ENCODE data around the gene EXOC4.

DNA sequence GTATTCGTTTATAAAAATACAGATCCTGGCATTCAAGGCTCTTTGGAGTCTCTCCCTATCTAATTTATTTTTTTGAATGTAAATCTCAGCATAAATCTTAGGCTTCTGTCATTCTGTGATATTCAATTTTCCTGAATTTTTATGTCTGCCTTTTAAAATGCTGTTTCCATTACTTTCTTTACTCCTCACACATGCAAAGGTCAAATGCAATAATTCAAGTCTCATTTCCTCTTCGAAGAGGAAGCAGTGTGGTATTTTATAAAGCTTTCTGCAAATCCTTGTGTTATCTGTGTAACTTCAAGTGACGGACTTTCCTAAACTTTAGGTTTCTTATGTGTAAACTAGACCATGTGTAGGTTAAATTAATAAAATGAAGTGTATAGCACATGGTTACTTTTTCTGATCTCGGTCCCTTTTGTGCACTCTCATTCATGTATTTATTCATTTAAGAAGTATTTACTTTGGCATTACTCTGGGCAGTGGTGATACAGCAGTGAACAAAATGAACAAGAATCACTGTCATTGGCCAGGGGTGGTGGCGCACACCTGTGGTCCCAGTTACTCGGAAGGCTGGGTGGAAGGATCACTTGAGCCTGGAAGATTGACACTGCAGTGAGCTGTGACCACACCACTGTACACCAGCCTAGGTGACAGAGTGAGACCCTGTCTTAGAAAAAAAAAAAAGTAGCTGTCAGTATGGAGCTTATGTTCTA, 332.2 kb downstream of the EXOC4 start:
- TF ChIP-seq YY1 (IDR thresholded peaks at IDR 0.05; ENCODE audit: low read depth, low read length): no peak
- TF ChIP-seq, protein P1, sequence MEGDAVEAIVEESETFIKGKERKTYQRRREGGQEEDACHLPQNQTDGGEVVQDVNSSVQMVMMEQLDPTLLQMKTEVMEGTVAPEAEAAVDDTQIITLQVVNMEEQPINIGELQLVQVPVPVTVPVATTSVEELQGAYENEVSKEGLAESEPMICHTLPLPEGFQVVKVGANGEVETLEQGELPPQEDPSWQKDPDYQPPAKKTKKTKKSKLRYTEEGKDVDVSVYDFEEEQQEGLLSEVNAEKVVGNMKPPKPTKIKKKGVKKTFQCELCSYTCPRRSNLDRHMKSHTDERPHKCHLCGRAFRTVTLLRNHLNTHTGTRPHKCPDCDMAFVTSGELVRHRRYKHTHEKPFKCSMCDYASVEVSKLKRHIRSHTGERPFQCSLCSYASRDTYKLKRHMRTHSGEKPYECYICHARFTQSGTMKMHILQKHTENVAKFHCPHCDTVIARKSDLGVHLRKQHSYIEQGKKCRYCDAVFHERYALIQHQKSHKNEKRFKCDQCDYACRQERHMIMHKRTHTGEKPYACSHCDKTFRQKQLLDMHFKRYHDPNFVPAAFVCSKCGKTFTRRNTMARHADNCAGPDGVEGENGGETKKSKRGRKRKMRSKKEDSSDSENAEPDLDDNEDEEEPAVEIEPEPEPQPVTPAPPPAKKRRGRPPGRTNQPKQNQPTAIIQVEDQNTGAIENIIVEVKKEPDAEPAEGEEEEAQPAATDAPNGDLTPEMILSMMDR (IDR thresholded peaks at IDR 0.05; ENCODE audit: control extremely low read depth in 1 of 3, insufficient read depth in 1 of 3, low read depth in 1 of 3, low read length in 3 of 3): no peak
- no peak for TF ChIP-seq TBP (IDR thresholded peaks at IDR 0.05; ENCODE audit: low read depth, low read length)
- TF ChIP-seq GABPA (IDR thresholded peaks at IDR 0.05; ENCODE audit: borderline replicate concordance, insufficient read depth, low read length): no peak
- TF ChIP-seq ASH2L (IDR thresholded peaks at IDR 0.05; ENCODE audit: low read length): no peak
- no peak for TF ChIP-seq HDAC6 (IDR thresholded peaks at IDR 0.05; ENCODE audit: low read depth, low read length)
- no peak for TF ChIP-seq EZH2 (IDR thresholded peaks at IDR 0.05; ENCODE audit: low read depth, low read length, severe bottlenecking)
- TF ChIP-seq TAF1 (IDR thresholded peaks at IDR 0.05; ENCODE audit: low read depth, low read length): no peak
- TF ChIP-seq SIN3A (conservative IDR thresholded peaks at IDR 0.05 in 1 of 2, IDR thresholded peaks at IDR 0.05 in 1 of 2; ENCODE audit: low read depth in 1 of 2, low read length in 2 of 2): no peak
- TF ChIP-seq POLR2A (IDR thresholded peaks at IDR 0.05; ENCODE audit: control extremely low read depth in 1 of 2, low read depth in 2 of 2, low read length in 2 of 2): no peak
- no peak for TF ChIP-seq SIX5 (IDR thresholded peaks at IDR 0.05; ENCODE audit: low read depth, low read length)
- no peak for TF ChIP-seq POLR2AphosphoS5 (IDR thresholded peaks at IDR 0.05; ENCODE audit: low read depth, low read length)
